Retinal pigment epithelial cell (primary cell): ENCODE results near the gene C1QTNF8.

Experiments
- DNase-seq: peaks from one replicate; pipeline ENCODE4 v3.0.0-alpha.2; 2010; ENCODE audit warnings: low read depth
- H3K4me3 ChIP-seq: 2 replicates; pipeline ENCODE4 v1.5.1; 2011; ENCODE audit warnings: mild to moderate bottlenecking, low read length, control low read depth, moderate library complexity
- TF ChIP-seq, protein P1 (sequence below): conservative IDR thresholded peaks from 2 replicates; pipeline ENCODE4 v1.5.1; 2011; ENCODE audit warnings: low read depth, low read length, control low read depth, inconsistent platforms

C1QTNF8 gene

DNA sequence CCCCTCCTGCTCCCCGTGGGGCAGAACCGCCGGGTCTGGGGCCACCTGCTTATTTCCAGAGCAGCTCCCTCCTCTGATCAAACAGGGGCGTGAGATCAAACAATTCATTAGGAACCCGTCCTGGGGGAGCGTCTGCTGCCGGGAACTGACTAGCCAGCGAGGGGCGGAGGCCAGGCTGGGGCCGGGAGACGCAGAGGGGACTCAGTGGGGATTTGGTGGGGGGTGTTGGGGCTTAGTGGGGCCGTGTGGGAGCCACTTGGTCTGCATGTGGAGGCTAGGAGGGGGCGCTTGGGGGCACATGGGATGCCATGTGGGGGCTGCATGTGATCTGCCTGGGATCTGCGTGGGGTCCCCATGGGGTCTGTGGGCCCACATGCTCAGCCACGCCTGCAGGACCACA, 36.4 kb upstream of the C1QTNF8 start:
- TF ChIP-seq, protein P1, sequence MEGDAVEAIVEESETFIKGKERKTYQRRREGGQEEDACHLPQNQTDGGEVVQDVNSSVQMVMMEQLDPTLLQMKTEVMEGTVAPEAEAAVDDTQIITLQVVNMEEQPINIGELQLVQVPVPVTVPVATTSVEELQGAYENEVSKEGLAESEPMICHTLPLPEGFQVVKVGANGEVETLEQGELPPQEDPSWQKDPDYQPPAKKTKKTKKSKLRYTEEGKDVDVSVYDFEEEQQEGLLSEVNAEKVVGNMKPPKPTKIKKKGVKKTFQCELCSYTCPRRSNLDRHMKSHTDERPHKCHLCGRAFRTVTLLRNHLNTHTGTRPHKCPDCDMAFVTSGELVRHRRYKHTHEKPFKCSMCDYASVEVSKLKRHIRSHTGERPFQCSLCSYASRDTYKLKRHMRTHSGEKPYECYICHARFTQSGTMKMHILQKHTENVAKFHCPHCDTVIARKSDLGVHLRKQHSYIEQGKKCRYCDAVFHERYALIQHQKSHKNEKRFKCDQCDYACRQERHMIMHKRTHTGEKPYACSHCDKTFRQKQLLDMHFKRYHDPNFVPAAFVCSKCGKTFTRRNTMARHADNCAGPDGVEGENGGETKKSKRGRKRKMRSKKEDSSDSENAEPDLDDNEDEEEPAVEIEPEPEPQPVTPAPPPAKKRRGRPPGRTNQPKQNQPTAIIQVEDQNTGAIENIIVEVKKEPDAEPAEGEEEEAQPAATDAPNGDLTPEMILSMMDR = no peak
- DNase-seq = no peak
- H3K4me3 ChIP-seq = no peak overlapping the region

DNA sequence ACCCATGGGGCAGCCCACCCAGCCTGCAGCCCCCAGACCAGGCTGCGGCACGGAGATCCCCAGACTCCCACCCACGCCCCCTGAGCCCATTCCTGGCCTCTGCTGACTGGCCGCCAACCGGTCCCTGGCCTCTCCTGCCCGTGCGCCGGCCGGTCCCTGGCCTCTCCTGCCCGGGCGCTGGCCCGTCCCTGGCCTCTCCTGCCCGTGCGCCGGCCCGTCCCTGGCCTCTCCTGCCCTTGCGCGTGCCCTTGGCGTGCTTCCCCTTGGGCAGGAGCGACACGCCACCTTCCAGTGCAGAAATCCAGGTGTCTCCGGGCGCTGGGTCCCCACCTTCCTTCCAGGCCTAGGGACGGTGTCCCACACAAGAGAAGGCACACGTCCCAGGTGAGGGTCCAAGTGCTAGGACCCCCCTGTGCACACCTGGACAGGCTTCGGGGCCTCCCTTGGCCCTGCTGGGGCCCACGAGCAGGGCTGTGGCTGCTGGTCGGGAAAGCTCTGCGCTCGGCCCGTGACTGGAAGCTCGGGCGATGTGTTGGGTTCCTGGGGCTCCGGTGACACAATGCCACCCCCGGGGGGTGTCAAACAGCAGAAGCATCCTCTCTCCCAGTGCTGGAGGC, 35.4 kb upstream of the C1QTNF8 start:
- TF ChIP-seq, protein P1 = no peak
- H3K4me3 ChIP-seq = no peak overlapping the region
- no peak for DNase-seq

GRCh38 chr16:1130382-1130781, 34.3 kb upstream of the C1QTNF8 start:
- DNase-seq = no peak
- TF ChIP-seq, protein P1 = no peak
- no peak overlapping the region for H3K4me3 ChIP-seq

- TF ChIP-seq, protein P1 = no peak
- no peak overlapping the region for H3K4me3 ChIP-seq
- DNase-seq = no peak
Measured at GRCh38 chr16:1129106-1129960, 33.3 kb upstream of the C1QTNF8 start.

GRCh38 chr16:1127971-1128715, 32.1 kb upstream of the C1QTNF8 start:
- DNase-seq = no peak
- TF ChIP-seq, protein P1 = no peak
- no peak overlapping the region for H3K4me3 ChIP-seq

- H3K4me3 ChIP-seq = no peak overlapping the region
- no peak for DNase-seq
- TF ChIP-seq, protein P1 = no peak
Measured at GRCh38 chr16:1127101-1127500, 31.1 kb upstream of the C1QTNF8 start.

DNA sequence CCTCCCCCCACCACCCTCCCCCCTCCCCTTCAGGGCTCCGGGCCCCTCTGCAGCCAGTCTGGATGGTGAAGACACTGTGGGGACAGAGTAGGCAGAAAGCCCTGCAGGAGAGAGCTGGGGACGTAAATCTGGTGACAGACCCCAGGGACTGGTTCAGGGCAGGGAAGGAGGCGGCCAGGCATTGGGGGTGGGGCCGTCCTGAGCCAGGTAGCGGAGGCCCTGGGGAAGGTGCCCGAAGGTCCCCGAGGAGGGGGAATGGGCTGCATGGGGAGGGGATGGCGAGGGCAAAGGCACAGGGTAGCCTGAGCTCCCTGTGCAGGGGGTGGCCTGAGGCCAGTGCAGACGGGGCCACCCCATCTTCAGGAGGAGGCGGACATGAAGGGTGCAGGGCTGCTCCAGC, 30.5 kb upstream of the C1QTNF8 start:
- TF ChIP-seq, protein P1 = no peak
- no peak for DNase-seq
- H3K4me3 ChIP-seq = no peak overlapping the region
